K562 (cell line): ENCODE measurements around the gene LANCL3. TPM values are rescaled to one million over a fixed set of nuclear protein-coding genes. Genes with fewer than 3 reads are reported as not detected.

ENCODE experiments used
- ATAC-seq: fragments of 200-7000 bp; cut with Tn5 transposase; 3 replicates; pipeline ENCODE4 v1.9.1; 2020; ENCODE audit warnings: moderate library complexity
- BruUV-seq: library from RNA; stranded (reverse); fragments of 400-500 nt; replicated peaks from 2 replicates; lab custom pipeline; 2021; lab: Mats Ljungman, UMichigan
- CTCF ChIA-PET: fragments of 300-600 bp; formaldehyde crosslinking; extraction: SDS; loops from one replicate; lab custom pipeline; 2021; ENCODE audit warnings: low intra/inter-chr PET ratio; lab: Yijun Ruan, JAX
- POLR2A ChIA-PET: fragments of 300-600, 350-650 bp; sonication (Branson Sonifier 250); formaldehyde crosslinking; extraction: SDS; loops from one replicate; lab custom pipeline; 2021; ENCODE audit warnings: antibody characterized with exemption, inconsistent platforms; lab: Yijun Ruan, JAX
- DNase-seq, 4 experiments: peaks; one replicate each; pipeline versions ENCODE4 v3.0.0 to v3.0.0-alpha.2; 2011 to 2018; ENCODE audit warnings: low spot score in 3 of 4, mixed read lengths in 3 of 4; ENCODE audit errors: extremely low read depth in 1 of 4
- FAIRE-seq: peaks from 2 replicates; lab custom pipeline; 2011; peaks lifted over from hg19 to GRCh38; lab: Jason Lieb, UNC
- H2AFZ ChIP-seq: 2 replicates; pipeline ENCODE4 v1.6.0; 2011; ENCODE audit warnings: low read depth, low read length, control low read depth, inconsistent platforms
- H3K27ac ChIP-seq: fragments of 200-600 bp; 3 replicates; pipeline ENCODE4 v1.8.0; 2011; ENCODE audit warnings: low read depth, mild to moderate bottlenecking, control low read depth, inconsistent platforms, low read length, moderate library complexity, mixed read lengths; ENCODE audit errors: extremely low read depth
- H3K27me3 ChIP-seq, 2 experiments: fragments of 300-600 bp in 1 of 2; 2 replicates in 1 of 2; 3 replicates in 1 of 2; pipeline versions ENCODE4 v1.6.0 to v1.8.0; 2011; ENCODE audit warnings: inconsistent platforms in 2 of 2, low read length in 2 of 2, mild to moderate bottlenecking in 1 of 2, mixed read lengths in 1 of 2, moderate library complexity in 1 of 2; ENCODE audit not compliant: control insufficient read depth in 2 of 2, insufficient read depth in 2 of 2
- H3K36me3 ChIP-seq: fragments of 300-600 bp; 3 replicates; pipeline ENCODE4 v1.8.0; 2011; ENCODE audit warnings: mild to moderate bottlenecking, low read length, inconsistent platforms; ENCODE audit not compliant: control insufficient read depth, insufficient read depth
- H3K4me1 ChIP-seq, 2 experiments: fragments of 200-600 bp in 1 of 2; replicated peaks in 1 of 2; 2 replicates in 1 of 2; 3 replicates in 1 of 2; pipeline versions ENCODE4 v1.5.1 to v1.8.0; 2011; ENCODE audit warnings: inconsistent platforms in 2 of 2, low read length in 2 of 2, mild to moderate bottlenecking in 1 of 2, mixed read lengths in 1 of 2, moderate library complexity in 1 of 2; ENCODE audit not compliant: control insufficient read depth in 2 of 2, insufficient read depth in 2 of 2
- H3K4me2 ChIP-seq: 2 replicates; pipeline ENCODE4 v1.6.1; 2011; ENCODE audit warnings: low read length, control low read depth, inconsistent platforms, mixed read lengths; ENCODE audit not compliant: insufficient read depth
- H3K4me3 ChIP-seq: fragments of 200-600 bp; sonication (generic), shearing (Covaris generic); 2 replicates; pipeline ENCODE4 v1.5.1; 2016; ENCODE audit warnings: control low read depth, inconsistent platforms
- H3K79me2 ChIP-seq: fragments of 200-600 bp; 3 replicates; pipeline ENCODE4 v1.8.0; 2011; ENCODE audit warnings: low read length, inconsistent platforms; ENCODE audit not compliant: control insufficient read depth, insufficient read depth
- H3K9ac ChIP-seq, 2 experiments: 2 replicates each; pipeline versions ENCODE4 v1.6.0 to v1.6.1; 2011; ENCODE audit warnings: low read depth in 2 of 2, low read length in 2 of 2, control low read depth in 1 of 2, inconsistent platforms in 1 of 2, mild to moderate bottlenecking in 1 of 2, mixed read lengths in 1 of 2; ENCODE audit not compliant: insufficient read depth in 1 of 2
- H3K9me1 ChIP-seq: one replicate; pipeline ENCODE4 v1.6.0; 2011; ENCODE audit warnings: inconsistent platforms, mild to moderate bottlenecking, low read length, moderate library complexity; ENCODE audit not compliant: control insufficient read depth, insufficient read depth
- H3K9me3 ChIP-seq: replicated peaks from 2 replicates; pipeline ENCODE4 v1.5.1; 2011; ENCODE audit warnings: low read depth, low read length, inconsistent platforms; ENCODE audit not compliant: control insufficient read depth, insufficient read depth
- H4K20me1 ChIP-seq: replicated peaks from 2 replicates; pipeline ENCODE4 v1.6.1; 2011; ENCODE audit warnings: low read length, inconsistent platforms, mixed read lengths; ENCODE audit not compliant: control insufficient read depth, insufficient read depth
- CAMTA2 ChIP-seq: fragments of 250-450 bp; sonication (Bioruptor Pico); conservative IDR thresholded peaks from 2 replicates; pipeline ENCODE4 v1.5.1; 2022
- CEBPG ChIP-seq, 3 experiments: fragments of 200-800 bp in 1 of 3; sonication (Bioruptor generic) in 1 of 3; sonication (generic) in 1 of 3; formaldehyde crosslinking in 1 of 3; IDR thresholded peaks in 2 of 3; conservative IDR thresholded peaks in 1 of 3; 2 replicates each; pipeline versions ENCODE4 v1.6.1 to v1.8.0; 2016 to 2022; ENCODE audit warnings: missing compliant biosample characterization in 2 of 3, missing genetic modification characterization in 2 of 3, mild to moderate bottlenecking in 1 of 3, missing genetic modification reagents in 1 of 3
- IRF1 ChIP-seq: sonication (generic); formaldehyde crosslinking; IDR thresholded peaks from 2 replicates; pipeline ENCODE4 v1.8.0; 2022; ENCODE audit warnings: missing genetic modification reagents, mild to moderate bottlenecking, borderline replicate concordance
- NCOA2 ChIP-seq, 2 experiments: fragments of 450-650 bp; IDR thresholded peaks; 2 replicates each; pipeline ENCODE4 v1.6.1; 2018; ENCODE audit warnings: mild to moderate bottlenecking in 2 of 2, moderate library complexity in 1 of 2; ENCODE audit not compliant: partially characterized antibody in 2 of 2
- NUFIP1 ChIP-seq: fragments of 450-650 bp; IDR thresholded peaks from 2 replicates; pipeline ENCODE4 v1.6.1; 2018; ENCODE audit not compliant: partially characterized antibody
- SRSF1 ChIP-seq: fragments of 200-400 bp; formaldehyde crosslinking; IDR thresholded peaks from 2 replicates; pipeline ENCODE4 v1.6.1; 2017; ENCODE audit warnings: mild to moderate bottlenecking, low read depth, low read length, moderate library complexity
- ZNF253 ChIP-seq: fragments of 250-450 bp; sonication (Bioruptor Pico); conservative IDR thresholded peaks from 2 replicates; pipeline ENCODE4 v1.6.1; 2021; ENCODE audit warnings: mild to moderate bottlenecking
- ZNF263 ChIP-seq: sonication (generic); formaldehyde crosslinking; IDR thresholded peaks from 2 replicates; pipeline ENCODE4 v1.8.0; 2022; ENCODE audit warnings: mild to moderate bottlenecking, missing genetic modification reagents, borderline replicate concordance
- ZNF512 ChIP-seq: IDR thresholded peaks from 2 replicates; pipeline ENCODE4 v1.6.1; 2016; ENCODE audit warnings: missing genetic modification characterization, missing compliant biosample characterization
- WGBS: fragments of 100-300 bp; shearing (Covaris generic); methylation state at CpG from one replicate; pipeline ENCODE4 v1.1.6; 2016; ENCODE audit warnings: low coverage, mixed read lengths; ENCODE audit not compliant: insufficient coverage; ENCODE audit errors: missing lambda C conversion rate; 5-methylcytosine and 5-hydroxymethylcytosine counted together
- in situ Hi-C: fragments of 300-500 bp; cut with MboI; formaldehyde crosslinking; loops from 4 replicates; pipeline ENCODE4 v1.15.0; 2018; ENCODE audit warnings: inconsistent platforms, mixed read lengths
- intact Hi-C: fragments of 100-400 bp; cut with micrococcal nuclease; formaldehyde crosslinking; loops from 2 replicates; pipeline ENCODE4 v1.14.2; 2022
- polyA plus RNA-seq, 8 experiments: library from polyadenylated mRNA; depleted of rRNA in 4 of 8; stranded (reverse) in 5 of 8; unstranded in 3 of 8; fragments of >200 nt; fragmentation: Nextera tagmentation in 2 of 8; fragmentation: Illumina TruSeq in 1 of 8; extraction: Ambion mirVana in 2 of 8; extraction: Trizol in 1 of 8; gene quantifications; 2 replicates each; pipeline versions ENCODE4 v1.2.1 to v1.2.3, GENCODE V29; 2011 to 2014; ENCODE audit warnings: inconsistent platforms in 1 of 8, missing spikeins in 1 of 8
- total RNA-seq, 7 experiments: library from RNA; depleted of rRNA in 6 of 7; stranded (reverse); fragments of >200 nt in 6 of 7; fragmentation: Illumina TruSeq in 2 of 7; extraction: Trizol in 2 of 7; gene quantifications; 2 replicates each; pipeline versions ENCODE4 v1.2.1 to v1.2.3, GENCODE V29; 2011 to 2021; ENCODE audit warnings: low replicate concordance in 1 of 7

LANCL3 gene
- total and polyA plus RNA-seq, 9 of the 15 experiments (the other 6 are each of a cell fraction or from before 2014, with no cell fraction given): 0.41 to 1.5 (median 0.58) TPM

DNA sequence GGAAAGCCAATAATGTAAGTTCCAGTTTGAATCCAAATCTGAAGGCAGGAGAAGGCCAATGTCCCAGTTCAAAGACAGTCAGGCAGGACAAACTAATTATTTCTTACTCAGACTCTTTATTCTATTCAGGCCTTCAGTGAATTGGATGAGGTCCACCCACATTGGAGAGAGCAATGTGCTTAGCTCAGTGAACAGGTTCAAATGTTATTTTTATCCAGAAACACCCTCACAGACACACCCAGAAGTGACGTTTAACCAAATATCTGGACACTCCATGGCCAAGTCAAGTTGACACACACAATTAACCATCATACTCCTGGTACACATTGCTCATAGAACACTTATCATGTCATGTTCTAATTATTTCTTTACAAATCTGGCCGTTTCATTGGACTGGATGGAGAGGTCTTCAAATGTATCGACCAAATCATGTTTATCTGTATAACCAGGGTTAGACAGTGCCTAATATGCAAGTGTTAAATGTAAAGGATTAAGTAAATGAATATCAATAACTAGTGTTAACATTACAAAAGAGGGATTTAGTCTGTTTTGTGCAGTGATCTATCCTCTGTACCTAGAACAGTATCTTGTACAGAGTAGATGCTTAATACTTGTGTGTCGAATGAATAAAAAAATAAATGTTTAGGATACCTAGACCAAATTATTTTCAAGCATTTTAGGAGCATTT, 87.0 kb downstream of the LANCL3 start (continued):
- TF ChIP-seq CEBPG (CRISPR knock-in tag; IDR thresholded peaks at IDR 0.05): no peak
- TF ChIP-seq CEBPG (tag; conservative IDR thresholded peaks at IDR 0.05 in 1 of 2, IDR thresholded peaks at IDR 0.05 in 1 of 2): no peak
- TF ChIP-seq, all 486 proteins: peak for 0

- Histone ChIP-seq H2AFZ (no peak overlapping the region), H3K9ac (no peak overlapping the region), H3K9me1 (no peaks in the 10 kb centered on the region), H3K36me3 (no peaks in the 10 kb centered on the region; the same call in 2 of the 3 replicates), H3K4me2 (no peak overlapping the region), H3K79me2 (no peaks in the 10 kb centered on the region), H4K20me1 (no peaks in the 10 kb centered on the region), H3K27me3 (no peaks in the 10 kb centered on the region), H3K27ac (no peak overlapping the region), H3K9me3 (no peaks in the 10 kb centered on the region), H3K4me1 (peaks cover 0 to 10% of the 10 kb centered on the region in 2 experiments; a peak in 3 of 5 replicates), H3K4me3 (no peak overlapping the region)
- ChIA-PET POLR2A (interaction anchor here (0.6 to 1.2 kb wide), 3 partner anchors 10 to 101 kb away, joined by 3 to 4 read pairs (median 4); no protein-coding TSS in a partner anchor), CTCF (no interaction called here)
- WGBS: 67% methylated on average over 1 of the region's 1 CpG
- DNase-seq (no peak), FAIRE-seq (no peak), ATAC-seq (no peak)
- in situ Hi-C loops (no loop called here), intact Hi-C loops (no loop called here)
- BruUV-seq: no TSS peak
- TF ChIP-seq NUFIP1 (no peak), CAMTA2 (CRISPR knock-in tag) (no peak), NCOA2 (IDR thresholded peaks at IDR 0.05; ENCODE audit: partially characterized antibody in 2 of 2) (no peak), SRSF1 (no peak), IRF1 (CRISPR knock-in tag) (no peak), ZNF512 (tag) (no peak), ZNF263 (no peak), ZNF253 (CRISPR knock-in tag) (no peak)
Observed at GRCh38 chrX:37659047-37659446, 87.6 kb downstream of the LANCL3 start.
